HepG2 (cell line): ENCODE data around the gene GALNT10. TPM values are rescaled to one million over a fixed set of nuclear protein-coding genes. Genes with fewer than 3 reads are reported as not detected.

Experiments used
- AGO1 ChIP-seq: fragments of 200-400 bp; formaldehyde crosslinking; IDR thresholded peaks from 2 replicates; pipeline ENCODE4 v1.6.1; 2017; ENCODE audit warnings: mild to moderate bottlenecking, low read depth, low read length, moderate library complexity; ENCODE audit not compliant: poor library complexity, severe bottlenecking
- ARNT ChIP-seq: fragments of 450-650 bp; IDR thresholded peaks from 2 replicates; pipeline ENCODE4 v1.6.1; 2017
- ATF7-NPFF ChIP-seq: sonication (generic); formaldehyde crosslinking; IDR thresholded peaks from 2 replicates; pipeline ENCODE4 v1.8.1; 2023; ENCODE audit warnings: mild to moderate bottlenecking, low read depth, missing genetic modification reagents, moderate library complexity
- CHD4 ChIP-seq: fragments of 200-600 bp; sonication (generic); IDR thresholded peaks from 2 replicates; pipeline ENCODE4 v1.7.0; 2017; ENCODE audit warnings: mild to moderate bottlenecking, low read length, borderline replicate concordance
- FOXP1 ChIP-seq, 2 experiments: fragments of 450-650 bp in 1 of 2; IDR thresholded peaks; 2 replicates each; pipeline ENCODE4 v1.6.1; 2017 to 2018; ENCODE audit warnings: antibody characterized with exemption in 1 of 2
- HDAC2 ChIP-seq: sonication (generic); formaldehyde crosslinking; IDR thresholded peaks from 2 replicates; pipeline ENCODE4 v1.4.0; 2020; ENCODE audit warnings: missing genetic modification reagents
- IKZF1 ChIP-seq: fragments of 450-650 bp; IDR thresholded peaks from 2 replicates; pipeline ENCODE4 v1.7.1; 2016
- PAWR ChIP-seq: sonication (generic); formaldehyde crosslinking; IDR thresholded peaks from 2 replicates; pipeline ENCODE4 v1.4.0; 2020; ENCODE audit warnings: missing genetic modification reagents, mild to moderate bottlenecking, borderline replicate concordance
- RCOR2 ChIP-seq: IDR thresholded peaks from 2 replicates; pipeline ENCODE4 v1.6.1; 2016; ENCODE audit warnings: missing biosample characterization, missing genetic modification reagents
- RFX3 ChIP-seq: IDR thresholded peaks from 2 replicates; pipeline ENCODE4 v1.6.1; 2016; ENCODE audit warnings: missing biosample characterization, missing genetic modification reagents
- RFX5 ChIP-seq: IDR thresholded peaks from 2 replicates; pipeline ENCODE4 v1.6.1; 2011; ENCODE audit warnings: low read depth, low read length, improper control_type of control experiment
- SALL2 ChIP-seq: sonication (generic); formaldehyde crosslinking; IDR thresholded peaks from 2 replicates; pipeline ENCODE4 v1.8.1; 2023; ENCODE audit warnings: mild to moderate bottlenecking, missing genetic modification reagents, inconsistent platforms
- ZNF17 ChIP-seq: sonication (generic); formaldehyde crosslinking; IDR thresholded peaks from 2 replicates; pipeline ENCODE4 v1.5.0; 2020; ENCODE audit warnings: mild to moderate bottlenecking, missing genetic modification reagents
- ZNF20 ChIP-seq: sonication (generic); formaldehyde crosslinking; IDR thresholded peaks from 2 replicates; pipeline ENCODE4 v1.4.0; 2020; ENCODE audit warnings: mild to moderate bottlenecking, moderate library complexity, missing genetic modification reagents
- ZXDC ChIP-seq: sonication (generic); formaldehyde crosslinking; IDR thresholded peaks from 2 replicates; pipeline ENCODE4 v1.5.0; 2020; ENCODE audit warnings: mild to moderate bottlenecking, missing genetic modification reagents
- polyA plus RNA-seq, 8 experiments: library from polyadenylated mRNA; depleted of rRNA in 3 of 8; stranded (reverse) in 7 of 8; unstranded in 1 of 8; fragments of >200 nt; fragmentation: Illumina TruSeq in 4 of 8; extraction: Trizol in 4 of 8; gene quantifications; 2 replicates each; pipeline versions ENCODE4 v1.2.1 to v1.2.3, GENCODE V29; 2011 to 2016; ENCODE audit warnings: low read depth in 4 of 8, missing spikeins in 1 of 8, mixed read lengths in 1 of 8; ENCODE audit not compliant: insufficient read depth in 1 of 8
- total RNA-seq, 5 experiments: library from RNA; depleted of rRNA; stranded (reverse); fragments of >200 nt; fragmentation: Illumina TruSeq; extraction: Trizol; gene quantifications; 2 replicates each; pipeline ENCODE4 v1.2.3, GENCODE V29; 2016; ENCODE audit warnings: low read depth in 1 of 5
- TF ChIP-seq, protein P1 (sequence below): sonication (generic); formaldehyde crosslinking; IDR thresholded peaks from 2 replicates; pipeline ENCODE4 v1.5.0; 2020; ENCODE audit warnings: mild to moderate bottlenecking, missing genetic modification reagents, borderline replicate concordance
- TF ChIP-seq, protein P2 (sequence below): IDR thresholded peaks from 2 replicates; pipeline ENCODE4 v1.6.1; 2016; ENCODE audit warnings: missing compliant biosample characterization, missing genetic modification reagents, borderline replicate concordance

Gene GALNT10
- total and polyA plus RNA-seq, 2 of the 13 experiments (the other 11 are each of a cell fraction or from before 2014, with no cell fraction given), result 8.1 to 11.2 TPM

DNA sequence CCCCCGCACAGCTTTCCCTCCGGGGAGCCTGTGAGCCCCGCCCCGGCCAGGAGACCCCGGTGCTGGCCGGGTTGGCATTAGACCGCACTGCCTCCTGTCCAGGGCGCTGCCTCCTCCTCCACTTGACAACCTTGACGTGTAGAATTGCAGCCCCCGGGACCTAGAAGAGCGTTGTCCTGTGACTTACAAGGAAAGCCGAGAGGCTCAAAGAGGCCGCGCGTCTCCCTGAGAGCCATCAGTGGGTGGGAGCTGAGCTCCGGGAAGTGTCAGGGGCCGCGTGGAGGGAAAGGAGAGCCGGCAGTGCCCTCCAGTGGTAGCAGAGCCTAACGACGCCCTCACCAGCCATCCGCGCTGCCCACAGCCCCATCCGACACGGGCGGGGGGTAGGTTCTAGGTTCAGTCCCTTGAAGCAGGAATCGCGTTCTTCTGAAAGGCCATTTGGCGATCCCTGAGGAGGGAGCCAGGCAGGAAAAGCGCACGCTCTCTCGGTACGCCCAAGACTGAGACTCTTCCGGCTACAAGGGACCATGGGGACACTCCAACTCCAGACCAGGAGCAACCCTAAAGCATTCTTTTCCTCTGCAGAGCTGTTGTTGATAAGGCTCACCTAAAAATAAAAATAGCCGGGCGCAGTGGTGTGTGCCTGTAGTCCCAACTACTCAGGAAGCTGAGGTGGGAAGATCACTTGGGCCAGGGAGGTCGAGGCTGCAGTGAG lies 214.7 kb downstream of the GALNT10 start (continued):
- TF ChIP-seq, protein P1, sequence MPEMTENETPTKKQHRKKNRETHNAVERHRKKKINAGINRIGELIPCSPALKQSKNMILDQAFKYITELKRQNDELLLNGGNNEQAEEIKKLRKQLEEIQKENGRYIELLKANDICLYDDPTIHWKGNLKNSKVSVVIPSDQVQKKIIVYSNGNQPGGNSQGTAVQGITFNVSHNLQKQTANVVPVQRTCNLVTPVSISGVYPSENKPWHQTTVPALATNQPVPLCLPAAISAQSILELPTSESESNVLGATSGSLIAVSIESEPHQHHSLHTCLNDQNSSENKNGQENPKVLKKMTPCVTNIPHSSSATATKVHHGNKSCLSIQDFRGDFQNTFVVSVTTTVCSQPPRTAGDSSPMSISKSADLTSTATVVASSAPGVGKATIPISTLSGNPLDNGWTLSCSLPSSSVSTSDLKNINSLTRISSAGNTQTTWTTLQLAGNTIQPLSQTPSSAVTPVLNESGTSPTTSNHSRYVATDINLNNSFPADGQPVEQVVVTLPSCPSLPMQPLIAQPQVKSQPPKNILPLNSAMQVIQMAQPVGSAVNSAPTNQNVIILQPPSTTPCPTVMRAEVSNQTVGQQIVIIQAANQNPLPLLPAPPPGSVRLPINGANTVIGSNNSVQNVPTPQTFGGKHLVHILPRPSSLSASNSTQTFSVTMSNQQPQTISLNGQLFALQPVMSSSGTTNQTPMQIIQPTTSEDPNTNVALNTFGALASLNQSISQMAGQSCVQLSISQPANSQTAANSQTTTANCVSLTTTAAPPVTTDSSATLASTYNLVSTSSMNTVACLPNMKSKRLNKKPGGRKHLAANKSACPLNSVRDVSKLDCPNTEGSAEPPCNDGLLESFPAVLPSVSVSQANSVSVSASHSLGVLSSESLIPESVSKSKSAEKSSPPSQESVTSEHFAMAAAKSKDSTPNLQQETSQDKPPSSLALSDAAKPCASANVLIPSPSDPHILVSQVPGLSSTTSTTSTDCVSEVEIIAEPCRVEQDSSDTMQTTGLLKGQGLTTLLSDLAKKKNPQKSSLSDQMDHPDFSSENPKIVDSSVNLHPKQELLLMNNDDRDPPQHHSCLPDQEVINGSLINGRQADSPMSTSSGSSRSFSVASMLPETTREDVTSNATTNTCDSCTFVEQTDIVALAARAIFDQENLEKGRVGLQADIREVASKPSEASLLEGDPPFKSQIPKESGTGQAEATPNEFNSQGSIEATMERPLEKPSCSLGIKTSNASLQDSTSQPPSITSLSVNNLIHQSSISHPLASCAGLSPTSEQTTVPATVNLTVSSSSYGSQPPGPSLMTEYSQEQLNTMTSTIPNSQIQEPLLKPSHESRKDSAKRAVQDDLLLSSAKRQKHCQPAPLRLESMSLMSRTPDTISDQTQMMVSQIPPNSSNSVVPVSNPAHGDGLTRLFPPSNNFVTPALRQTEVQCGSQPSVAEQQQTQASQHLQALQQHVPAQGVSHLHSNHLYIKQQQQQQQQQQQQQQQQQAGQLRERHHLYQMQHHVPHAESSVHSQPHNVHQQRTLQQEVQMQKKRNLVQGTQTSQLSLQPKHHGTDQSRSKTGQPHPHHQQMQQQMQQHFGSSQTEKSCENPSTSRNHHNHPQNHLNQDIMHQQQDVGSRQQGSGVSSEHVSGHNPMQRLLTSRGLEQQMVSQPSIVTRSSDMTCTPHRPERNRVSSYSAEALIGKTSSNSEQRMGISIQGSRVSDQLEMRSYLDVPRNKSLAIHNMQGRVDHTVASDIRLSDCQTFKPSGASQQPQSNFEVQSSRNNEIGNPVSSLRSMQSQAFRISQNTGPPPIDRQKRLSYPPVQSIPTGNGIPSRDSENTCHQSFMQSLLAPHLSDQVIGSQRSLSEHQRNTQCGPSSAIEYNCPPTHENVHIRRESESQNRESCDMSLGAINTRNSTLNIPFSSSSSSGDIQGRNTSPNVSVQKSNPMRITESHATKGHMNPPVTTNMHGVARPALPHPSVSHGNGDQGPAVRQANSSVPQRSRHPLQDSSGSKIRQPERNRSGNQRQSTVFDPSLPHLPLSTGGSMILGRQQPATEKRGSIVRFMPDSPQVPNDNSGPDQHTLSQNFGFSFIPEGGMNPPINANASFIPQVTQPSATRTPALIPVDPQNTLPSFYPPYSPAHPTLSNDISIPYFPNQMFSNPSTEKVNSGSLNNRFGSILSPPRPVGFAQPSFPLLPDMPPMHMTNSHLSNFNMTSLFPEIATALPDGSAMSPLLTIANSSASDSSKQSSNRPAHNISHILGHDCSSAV (CRISPR knock-in tag), result no peak
- TF ChIP-seq RFX3 (CRISPR knock-in tag) (no peak), RFX5 (no peak), CHD4 (no peak), RCOR2 (CRISPR knock-in tag) (no peak), ARNT (no peak), HDAC2 (CRISPR knock-in tag) (no peak), IKZF1 (no peak), PAWR (no peak), SALL2 (CRISPR knock-in tag) (0 out of 2 replicates have a peak, but pooled peaks have one; percentile 52), ATF7-NPFF (CRISPR knock-in tag) (no peak), ZXDC (no peak), ZNF20 (CRISPR knock-in tag) (no peak), AGO1 (peak; percentile 32), FOXP1 (IDR thresholded peaks at IDR 0.05) (no peak), FOXP1 (CRISPR knock-in tag; IDR thresholded peaks at IDR 0.05) (no peak), ZNF17 (CRISPR knock-in tag) (no peak)
- TF ChIP-seq, protein P2, sequence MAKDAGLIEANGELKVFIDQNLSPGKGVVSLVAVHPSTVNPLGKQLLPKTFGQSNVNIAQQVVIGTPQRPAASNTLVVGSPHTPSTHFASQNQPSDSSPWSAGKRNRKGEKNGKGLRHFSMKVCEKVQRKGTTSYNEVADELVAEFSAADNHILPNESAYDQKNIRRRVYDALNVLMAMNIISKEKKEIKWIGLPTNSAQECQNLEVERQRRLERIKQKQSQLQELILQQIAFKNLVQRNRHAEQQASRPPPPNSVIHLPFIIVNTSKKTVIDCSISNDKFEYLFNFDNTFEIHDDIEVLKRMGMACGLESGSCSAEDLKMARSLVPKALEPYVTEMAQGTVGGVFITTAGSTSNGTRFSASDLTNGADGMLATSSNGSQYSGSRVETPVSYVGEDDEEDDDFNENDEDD (CRISPR knock-in tag), result no peak
